Measurements from ENCODE around the gene TMED9.

- TF ChIP-seq CTCF (IDR thresholded peaks at IDR 0.05; ENCODE audit: low read depth, low read length, poor library complexity, severe bottlenecking): no peak
- no peak for TF ChIP-seq EZH2phosphoT487 (IDR thresholded peaks at IDR 0.05; ENCODE audit: borderline replicate concordance, low read length)
Observed at GRCh38 chr5:177553671-177554429, 38.2 kb upstream of the TMED9 start.

Data from DOHH2 (cell line).